ENCODE results near the gene TNKS2.
"Not testable (repeated sequence)": the region's sequence is repeated elsewhere in the genome, so short reads cannot be mapped to it uniquely, and the experiment has no call there.

The TNKS2 gene

GRCh38 chr10:91797874-91798648 lies at the start of gene TNKS2:
Gene TNKS2, plus strand, starts transcription at chr10:91798426. Its CDS starts 265 bp downstream, at chr10:91798691.
- ATAC-seq (ENCODE audit: low read depth) (peak; percentile 76), DNase-seq (ENCODE audit: low spot score) (peak; percentile 88)
- Histone ChIP-seq H3K4me1 (ENCODE audit: insufficient read depth, poor library complexity, severe bottlenecking) (peaks cover 28% of the 10 kb centered on the region), H3K27me3 (ENCODE audit: insufficient read depth, poor library complexity, severe bottlenecking) (no peaks in the 10 kb centered on the region), H3K27ac (ENCODE audit: poor library complexity, severe bottlenecking) (peak within 1 kb of the TSS; percentile 86), H3K4me3 (ENCODE audit: severe bottlenecking) (peak within 1 kb of the TSS; percentile 86), H3K9me3 (ENCODE audit: severe bottlenecking) (no peaks in the 10 kb centered on the region), H3K36me3 (ENCODE audit: low read depth) (peaks cover 34% of the 10 kb centered on the region)
- no peak for TF ChIP-seq CTCF (IDR thresholded peaks at IDR 0.05; ENCODE audit: poor library complexity, severe bottlenecking)

- not testable (repeated sequence) for H3K27me3 ChIP-seq (ENCODE audit: insufficient read depth, poor library complexity, severe bottlenecking); H3K4me1 ChIP-seq (ENCODE audit: insufficient read depth, poor library complexity, severe bottlenecking); H3K9me3 ChIP-seq (ENCODE audit: severe bottlenecking); DNase-seq (ENCODE audit: low spot score); H3K27ac ChIP-seq (ENCODE audit: poor library complexity, severe bottlenecking); ATAC-seq (ENCODE audit: low read depth); H3K36me3 ChIP-seq (ENCODE audit: low read depth); H3K4me3 ChIP-seq (ENCODE audit: severe bottlenecking)
Measured at GRCh38 chr10:91749592-91749991, 48.6 kb upstream of the TNKS2 start.

DNA sequence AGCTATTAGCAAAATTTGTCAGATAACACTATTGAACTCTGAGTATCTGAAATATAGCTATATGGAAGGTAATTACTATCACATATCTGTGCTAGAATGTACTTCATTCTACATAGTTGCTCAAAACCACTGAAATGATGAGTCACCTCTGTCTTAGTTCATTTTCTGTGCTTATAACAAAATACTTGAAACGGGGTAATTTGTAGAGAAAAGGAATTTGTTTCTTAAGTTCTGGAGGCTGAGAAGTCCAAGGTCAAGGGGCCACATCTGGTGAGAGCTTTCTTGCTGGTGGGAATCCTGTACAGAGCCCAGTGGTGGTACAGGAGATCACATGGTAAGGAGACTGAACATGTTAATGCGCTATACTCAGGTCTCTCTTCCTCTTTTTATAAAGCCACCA lies 41.9 kb upstream of the TNKS2 start:
- no peak overlapping the region for H3K4me3 ChIP-seq (ENCODE audit: severe bottlenecking)
- H3K4me1 ChIP-seq (ENCODE audit: insufficient read depth, poor library complexity, severe bottlenecking), result no peaks in the 10 kb centered on the region
- no peaks in the 10 kb centered on the region for H3K27me3 ChIP-seq (ENCODE audit: insufficient read depth, poor library complexity, severe bottlenecking)
- no peak overlapping the region for H3K27ac ChIP-seq (ENCODE audit: poor library complexity, severe bottlenecking)
- no peaks in the 10 kb centered on the region for H3K9me3 ChIP-seq (ENCODE audit: severe bottlenecking)
- peak; percentile 48; the same call in 1 of the 3 replicates for ATAC-seq (ENCODE audit: low read depth)
- H3K36me3 ChIP-seq (ENCODE audit: low read depth), result no peaks in the 10 kb centered on the region
- no peak for DNase-seq (ENCODE audit: low spot score)
- no peak for TF ChIP-seq CTCF (IDR thresholded peaks at IDR 0.05; ENCODE audit: poor library complexity, severe bottlenecking)

GRCh38 chr10:91758303-91759146 lies 39.7 kb upstream of the TNKS2 start:
- Histone ChIP-seq H3K27ac (ENCODE audit: poor library complexity, severe bottlenecking) (no peak overlapping the region), H3K4me3 (ENCODE audit: severe bottlenecking) (no peak overlapping the region), H3K27me3 (ENCODE audit: insufficient read depth, poor library complexity, severe bottlenecking) (no peaks in the 10 kb centered on the region), H3K9me3 (ENCODE audit: severe bottlenecking) (no peaks in the 10 kb centered on the region), H3K36me3 (ENCODE audit: low read depth) (no peaks in the 10 kb centered on the region), H3K4me1 (ENCODE audit: insufficient read depth, poor library complexity, severe bottlenecking) (no peaks in the 10 kb centered on the region)
- TF ChIP-seq CTCF (IDR thresholded peaks at IDR 0.05; ENCODE audit: poor library complexity, severe bottlenecking), result peak; percentile 84
- DNase-seq (ENCODE audit: low spot score), result no peak
- ATAC-seq (ENCODE audit: low read depth), result peak; percentile 81

DNA sequence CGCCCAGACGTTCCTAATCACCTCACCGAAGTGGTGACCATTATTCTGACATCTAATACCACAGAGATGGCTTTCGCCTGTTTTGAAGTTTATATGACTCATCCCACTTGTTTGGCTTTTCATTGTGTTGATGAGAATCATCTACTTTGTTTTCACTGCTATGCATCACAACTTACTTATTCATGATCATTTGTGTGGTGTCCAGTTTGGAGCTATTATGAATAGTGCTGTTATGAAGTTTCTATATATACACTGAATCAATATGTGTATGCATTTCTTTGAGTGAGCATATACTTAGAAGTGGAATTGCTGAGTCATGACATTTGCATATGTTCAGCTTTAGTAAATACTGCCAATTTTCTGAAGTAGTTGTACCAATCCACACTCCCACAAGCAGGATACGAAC lies 38.6 kb upstream of the TNKS2 start:
- no peak for ATAC-seq (ENCODE audit: low read depth)
- DNase-seq (ENCODE audit: low spot score), result no peak
- Histone ChIP-seq H3K27me3 (ENCODE audit: insufficient read depth, poor library complexity, severe bottlenecking) (no peaks in the 10 kb centered on the region), H3K4me3 (ENCODE audit: severe bottlenecking) (no peak overlapping the region), H3K36me3 (ENCODE audit: low read depth) (no peaks in the 10 kb centered on the region), H3K27ac (ENCODE audit: poor library complexity, severe bottlenecking) (no peak overlapping the region), H3K4me1 (ENCODE audit: insufficient read depth, poor library complexity, severe bottlenecking) (no peaks in the 10 kb centered on the region), H3K9me3 (ENCODE audit: severe bottlenecking) (no peaks in the 10 kb centered on the region)
- no peak for TF ChIP-seq CTCF (IDR thresholded peaks at IDR 0.05; ENCODE audit: poor library complexity, severe bottlenecking)
